GM18519 (cell line): ENCODE measurements around the gene XRN2.

Source experiments
- ATAC-seq: cut with Tn5 transposase; IDR thresholded peaks from one replicate; pipeline ENCODE4 v1.9.1; 2021; ENCODE audit warnings: mild to moderate bottlenecking, moderate library complexity; ENCODE audit not compliant: unreplicated experiment, low FRiP score

XRN2 gene

DNA sequence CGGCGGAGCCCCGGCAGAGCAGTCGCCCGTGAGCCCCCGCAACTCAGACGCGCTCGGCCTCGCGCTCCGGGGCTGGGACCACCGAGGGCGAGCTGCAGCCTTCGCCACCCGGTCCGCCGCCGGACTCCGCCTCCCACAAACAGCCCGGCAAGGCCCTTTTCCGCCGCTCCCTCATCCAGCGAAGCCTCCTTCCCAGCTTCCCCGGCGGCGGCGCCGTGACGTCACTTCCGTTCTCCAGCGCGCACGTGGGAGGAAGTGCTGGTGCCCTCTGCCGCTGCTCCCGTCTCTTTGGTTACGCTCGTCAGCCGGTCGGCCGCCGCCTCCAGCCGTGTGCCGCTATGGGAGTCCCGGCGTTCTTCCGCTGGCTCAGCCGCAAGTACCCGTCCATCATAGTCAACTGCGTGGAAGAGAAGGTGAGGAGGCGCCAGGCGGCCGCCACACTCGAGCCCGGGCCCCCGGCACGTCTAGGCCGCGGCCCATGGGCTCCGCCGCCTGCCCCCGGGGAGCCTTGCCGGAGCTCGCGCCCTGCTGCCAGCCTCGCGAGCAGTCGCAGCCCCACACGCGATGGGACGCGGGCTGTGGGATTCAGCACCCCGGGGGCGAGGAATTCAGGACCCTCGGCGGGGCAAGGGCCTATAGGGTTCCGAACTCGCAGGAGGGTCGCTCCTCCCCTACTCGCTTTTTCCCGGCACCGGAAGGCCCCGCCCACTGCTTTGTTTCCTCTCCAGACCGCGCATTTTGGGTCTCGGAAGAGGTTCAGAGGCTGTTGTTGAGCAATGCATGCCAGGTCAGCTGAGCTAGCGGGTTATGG is at the start of gene XRN2:
TSS of gene XRN2 (plus strand) at position 271 of the 811 bp plus-strand sequence. CDS start at position 339, 68 bp downstream.
- peak; percentile 79 for ATAC-seq

GRCh38 chr20:21257192-21257591 is 45.9 kb upstream of the XRN2 start:
- no peak for ATAC-seq

DNA sequence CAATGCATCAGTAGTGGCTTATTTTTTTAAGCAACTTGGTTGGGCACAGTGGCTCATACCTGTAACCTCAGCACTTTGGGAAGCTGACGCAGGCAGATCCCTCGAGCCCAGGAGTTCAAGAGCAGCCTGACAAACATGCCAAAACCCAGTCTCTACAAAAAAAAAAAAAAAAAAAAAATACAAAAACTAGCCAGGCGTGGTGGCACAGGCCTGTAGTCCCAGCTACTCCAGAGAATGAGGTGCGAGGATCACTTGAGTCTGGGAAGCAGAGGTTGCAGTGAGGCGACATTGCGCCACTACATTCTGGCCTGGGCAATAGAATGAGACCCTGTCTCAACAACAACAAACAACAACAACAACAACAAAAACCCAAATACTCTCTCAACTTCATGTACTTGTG is 44.7 kb upstream of the XRN2 start:
- no peak for ATAC-seq

DNA sequence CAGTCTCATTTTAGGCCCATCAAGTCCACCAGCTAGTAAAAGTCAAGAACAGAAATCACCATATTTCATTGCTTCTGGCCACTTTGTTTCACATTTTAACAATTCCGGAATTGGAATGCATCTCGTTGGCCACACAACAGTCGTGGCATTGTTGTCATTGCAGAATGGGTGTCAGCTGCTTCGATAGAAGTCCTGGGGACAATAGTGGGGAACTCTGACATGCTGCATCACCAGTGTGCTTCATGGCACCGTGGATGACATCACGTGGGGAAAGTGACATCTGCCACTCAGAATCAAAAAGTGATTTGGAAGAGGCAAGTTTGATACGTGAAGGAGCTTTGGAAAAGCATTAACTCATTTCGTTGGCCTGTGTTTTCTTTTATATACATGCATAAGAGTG is 43.8 kb upstream of the XRN2 start:
- ATAC-seq = no peak

GRCh38 chr20:21262812-21263211 is 40.3 kb upstream of the XRN2 start:
- no peak for ATAC-seq

GRCh38 chr20:21265261-21266190 is 37.6 kb upstream of the XRN2 start:
- no peak for ATAC-seq

GRCh38 chr20:21266191-21266536 is 37.0 kb upstream of the XRN2 start:
- no peak for ATAC-seq

DNA sequence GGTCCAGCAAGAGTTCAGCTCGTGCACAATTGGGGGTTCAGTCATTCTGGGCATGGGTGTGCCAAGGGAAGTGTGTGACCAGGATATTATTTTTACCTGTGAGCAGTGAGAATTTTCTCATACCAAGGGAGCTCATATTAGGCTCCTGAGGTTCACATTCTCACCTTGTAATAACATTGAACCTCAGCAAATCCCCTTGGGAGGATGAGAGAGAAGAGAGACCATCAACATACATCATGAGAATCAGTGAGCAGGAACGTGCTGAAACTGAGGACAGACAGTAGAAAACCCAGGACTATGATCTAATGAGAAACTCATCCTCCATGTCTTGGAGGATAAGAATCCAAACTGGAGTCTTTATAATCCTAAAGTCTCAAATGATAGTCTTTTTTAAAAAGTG is 33.4 kb upstream of the XRN2 start:
- no peak for ATAC-seq

DNA sequence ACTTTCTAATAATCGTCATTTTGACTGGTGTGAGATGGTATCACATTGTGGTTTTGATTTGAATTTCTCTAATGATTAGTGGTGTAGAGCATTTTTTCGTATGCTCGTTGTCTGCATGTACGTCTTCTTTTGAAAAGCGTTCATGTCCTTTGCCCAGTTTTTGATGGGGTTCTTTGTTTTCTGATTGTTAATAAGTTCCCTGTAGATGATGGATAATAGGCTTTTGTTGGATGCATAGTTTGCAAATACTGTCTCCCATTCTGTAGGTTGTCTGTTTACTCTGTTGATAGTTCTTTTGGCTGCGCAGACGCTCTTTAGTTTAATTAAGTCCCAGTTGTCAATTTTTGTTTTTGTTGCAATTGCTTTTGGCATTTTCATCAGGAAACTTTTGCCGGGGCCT is 32.3 kb upstream of the XRN2 start:
- no peak for ATAC-seq

DNA sequence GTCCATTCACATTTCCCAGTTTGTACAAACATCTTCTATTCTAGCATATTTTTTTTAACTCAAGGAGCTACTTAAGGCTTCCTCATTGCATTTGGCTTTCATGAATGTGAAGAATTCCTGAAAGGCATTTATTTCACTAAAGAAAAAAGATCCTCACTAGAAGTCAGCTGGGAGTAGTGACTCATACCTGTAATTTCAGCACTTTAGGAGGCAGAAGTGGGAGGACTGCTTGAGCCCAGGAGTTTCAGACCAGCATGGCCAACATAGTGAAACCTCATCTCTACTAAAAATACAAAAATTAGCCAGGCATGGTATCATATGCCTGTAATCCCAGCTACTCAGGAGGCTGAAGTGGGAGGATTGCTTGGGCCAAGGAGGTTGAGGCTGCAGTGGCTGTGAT is 30.9 kb upstream of the XRN2 start:
- ATAC-seq = peak; percentile 39

- peak; percentile 50 for ATAC-seq
These were observed 30.5 kb upstream of the XRN2 start for GRCh38 chr20:21272679-21273078.

- no peak for ATAC-seq
These were observed 29.3 kb upstream of the XRN2 start for GRCh38 chr20:21273755-21274386.

GRCh38 chr20:21278829-21279228 is 24.3 kb upstream of the XRN2 start:
- ATAC-seq = no peak

DNA sequence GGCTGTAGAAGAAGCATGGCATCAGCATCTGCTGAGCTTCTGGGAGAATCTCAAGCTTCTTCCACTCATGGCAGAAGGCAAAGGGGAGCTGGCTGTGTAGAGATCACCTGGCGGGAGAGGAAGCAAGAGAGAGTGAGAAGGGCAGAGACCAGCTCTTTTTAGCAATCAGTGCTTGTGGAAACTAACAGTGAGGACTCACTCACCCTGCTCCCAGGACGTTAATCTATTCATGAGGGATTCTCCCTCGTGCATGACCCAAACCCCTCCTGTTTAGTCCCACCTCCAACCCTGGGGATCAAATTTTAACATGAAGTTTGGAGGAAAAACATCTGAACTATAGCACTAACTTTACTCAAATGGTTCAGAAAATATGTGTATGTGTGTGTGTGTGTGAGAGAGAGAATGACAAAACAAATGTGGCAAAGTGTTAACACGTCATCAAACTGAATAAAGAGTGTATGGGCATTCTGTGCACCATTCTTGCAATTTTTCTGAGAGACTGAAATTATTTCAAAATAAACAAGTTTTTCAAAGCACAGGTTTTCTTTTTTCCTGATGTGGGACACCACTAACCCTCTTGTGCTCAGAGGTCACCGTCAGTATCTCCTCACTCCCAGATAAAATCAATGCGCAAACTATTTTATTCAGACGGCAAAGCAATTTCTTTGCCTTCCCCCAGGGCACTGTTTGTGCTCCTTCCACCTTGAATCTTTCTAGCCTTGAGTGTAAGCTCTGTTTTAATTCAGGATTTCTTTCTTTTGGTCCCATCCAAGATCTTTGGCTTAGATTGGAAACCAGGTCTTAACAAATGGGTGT is 23.2 kb upstream of the XRN2 start:
- ATAC-seq = no peak

GRCh38 chr20:21280522-21281016 is 22.6 kb upstream of the XRN2 start:
- peak; percentile 59 for ATAC-seq

GRCh38 chr20:21286775-21287174 is 16.4 kb upstream of the XRN2 start:
- ATAC-seq = no peak

GRCh38 chr20:21288587-21289370 is 14.4 kb upstream of the XRN2 start:
- no peak for ATAC-seq

DNA sequence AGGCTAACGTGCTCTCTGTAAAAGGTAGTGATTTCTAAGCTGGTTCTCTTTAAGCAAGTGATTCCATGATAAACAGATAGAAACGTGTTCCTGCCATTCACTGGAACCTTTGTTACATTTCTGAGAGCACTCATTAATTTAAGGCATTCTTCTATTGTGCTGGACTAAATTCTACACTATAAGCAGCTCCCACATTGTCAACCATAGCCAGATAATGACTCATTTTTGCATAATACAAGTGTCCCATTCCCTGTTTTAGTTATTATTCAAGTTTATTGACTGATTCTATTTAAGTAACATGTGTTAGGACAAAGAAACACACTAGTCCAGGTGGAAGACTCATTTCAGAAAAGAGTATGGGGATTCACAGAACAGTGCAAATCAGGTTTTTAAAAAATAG is 13.5 kb upstream of the XRN2 start:
- ATAC-seq = no peak

- no peak for ATAC-seq
These were observed 12.1 kb upstream of the XRN2 start for GRCh38 chr20:21291026-21291425.
